ENCODE measurements around the gene RNF145. TPM values are rescaled to one million over a fixed set of nuclear protein-coding genes. Genes with fewer than 3 reads are reported as not detected.

RNF145 gene
- total and polyA plus RNA-seq, 4 donors, result 70.0 to 240 (median 177) TPM

DNA sequence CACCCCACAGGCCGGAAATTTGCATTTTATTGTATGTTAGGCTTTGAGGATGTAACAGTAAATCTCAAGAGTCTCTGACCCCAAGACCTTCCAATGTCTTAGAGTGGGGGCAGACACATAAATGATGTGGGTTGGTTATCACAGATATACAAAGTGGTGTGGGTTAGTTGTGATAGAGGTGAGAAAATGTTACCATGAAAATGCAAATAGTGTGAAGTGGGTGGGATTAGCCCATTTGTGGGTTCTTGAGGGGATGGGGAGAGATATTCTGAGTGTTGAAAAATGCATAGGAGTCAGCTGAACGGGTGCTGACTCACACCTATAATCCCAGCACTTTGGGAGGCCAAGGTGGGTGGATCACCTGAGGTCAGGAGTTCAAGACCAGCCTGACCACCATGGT is 7.9 kb upstream of the RNF145 start:
- DNase-seq, result no peak
- no peaks in the 10 kb centered on the region for H3K36me3 ChIP-seq (ENCODE audit: control insufficient read depth in 4 of 4, insufficient read depth in 4 of 4, low read length in 4 of 4)
- peaks cover 0 to 5% (median 0%) of the 10 kb centered on the region in 3 donors for H3K27me3 ChIP-seq (ENCODE audit: control insufficient read depth in 3 of 3, insufficient read depth in 3 of 3, low read length in 2 of 3)
- ATAC-seq (ENCODE audit: insufficient read depth, low FRiP score), result no peak
- H3K4me3 ChIP-seq, result no peak overlapping the region
- TF ChIP-seq, protein P1, sequence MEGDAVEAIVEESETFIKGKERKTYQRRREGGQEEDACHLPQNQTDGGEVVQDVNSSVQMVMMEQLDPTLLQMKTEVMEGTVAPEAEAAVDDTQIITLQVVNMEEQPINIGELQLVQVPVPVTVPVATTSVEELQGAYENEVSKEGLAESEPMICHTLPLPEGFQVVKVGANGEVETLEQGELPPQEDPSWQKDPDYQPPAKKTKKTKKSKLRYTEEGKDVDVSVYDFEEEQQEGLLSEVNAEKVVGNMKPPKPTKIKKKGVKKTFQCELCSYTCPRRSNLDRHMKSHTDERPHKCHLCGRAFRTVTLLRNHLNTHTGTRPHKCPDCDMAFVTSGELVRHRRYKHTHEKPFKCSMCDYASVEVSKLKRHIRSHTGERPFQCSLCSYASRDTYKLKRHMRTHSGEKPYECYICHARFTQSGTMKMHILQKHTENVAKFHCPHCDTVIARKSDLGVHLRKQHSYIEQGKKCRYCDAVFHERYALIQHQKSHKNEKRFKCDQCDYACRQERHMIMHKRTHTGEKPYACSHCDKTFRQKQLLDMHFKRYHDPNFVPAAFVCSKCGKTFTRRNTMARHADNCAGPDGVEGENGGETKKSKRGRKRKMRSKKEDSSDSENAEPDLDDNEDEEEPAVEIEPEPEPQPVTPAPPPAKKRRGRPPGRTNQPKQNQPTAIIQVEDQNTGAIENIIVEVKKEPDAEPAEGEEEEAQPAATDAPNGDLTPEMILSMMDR (IDR thresholded peaks at IDR 0.05; ENCODE audit: control extremely low read depth, extremely low read depth), result no peak
- H3K9ac ChIP-seq (ENCODE audit: insufficient read depth in 1 of 2, low read length in 2 of 2), result no peak overlapping the region
- H3K27ac ChIP-seq (ENCODE audit: low read depth in 1 of 2, low read length in 1 of 2), result no peak overlapping the region
- no peaks in the 10 kb centered on the region for H3K9me3 ChIP-seq (ENCODE audit: control insufficient read depth in 4 of 4, insufficient read depth in 3 of 4, low read length in 3 of 4)
- WGBS, 2 donors, result 88 to 98% methylated on average over 2 of the region's 2 CpGs
- H3K4me1 ChIP-seq (ENCODE audit: control insufficient read depth in 5 of 5, insufficient read depth in 5 of 5, low read length in 5 of 5), result peaks cover 0 to 5% (median under 1%) of the 10 kb centered on the region in 5 donors

DNA sequence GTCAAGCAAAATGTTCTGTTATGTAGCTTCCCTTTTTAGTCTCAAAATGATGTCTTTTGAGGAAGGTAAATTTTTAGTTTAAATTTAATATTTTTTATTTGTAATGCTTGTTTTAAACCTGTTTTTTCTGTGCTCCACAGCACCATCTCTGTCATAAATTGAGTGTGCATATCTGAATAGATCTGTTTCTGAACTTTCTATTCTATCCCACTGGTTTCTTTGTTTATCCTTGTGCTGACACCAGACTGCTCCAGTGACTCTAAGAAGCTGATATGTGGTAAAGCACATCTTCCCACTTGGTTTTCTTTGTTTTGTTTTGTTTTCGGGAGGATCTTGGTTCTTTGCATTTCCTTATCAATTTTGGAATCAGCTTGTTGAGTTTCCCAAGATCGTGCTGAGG is 7.1 kb upstream of the RNF145 start:
- H3K9me3 ChIP-seq (ENCODE audit: control insufficient read depth in 4 of 4, insufficient read depth in 3 of 4, low read length in 3 of 4), result no peaks in the 10 kb centered on the region
- H3K9ac ChIP-seq (ENCODE audit: insufficient read depth in 1 of 2, low read length in 2 of 2), result no peak overlapping the region
- H3K27me3 ChIP-seq (ENCODE audit: control insufficient read depth in 3 of 3, insufficient read depth in 3 of 3, low read length in 2 of 3), result peaks cover 0 to 5% (median 0%) of the 10 kb centered on the region in 3 donors
- peaks cover 0 to 6% (median 1%) of the 10 kb centered on the region in 5 donors for H3K4me1 ChIP-seq (ENCODE audit: control insufficient read depth in 5 of 5, insufficient read depth in 5 of 5, low read length in 5 of 5)
- H3K4me3 ChIP-seq, result no peak overlapping the region
- H3K27ac ChIP-seq (ENCODE audit: low read depth in 1 of 2, low read length in 1 of 2), result no peak overlapping the region
- TF ChIP-seq, protein P1 (IDR thresholded peaks at IDR 0.05; ENCODE audit: control extremely low read depth, extremely low read depth), result no peak
- 62 to 71% methylated on average over 2 of the region's 2 CpGs for WGBS, 2 donors
- DNase-seq, result no peak
- no peaks in the 10 kb centered on the region for H3K36me3 ChIP-seq (ENCODE audit: control insufficient read depth in 4 of 4, insufficient read depth in 4 of 4, low read length in 4 of 4)
- no peak for ATAC-seq (ENCODE audit: insufficient read depth, low FRiP score)

DNA sequence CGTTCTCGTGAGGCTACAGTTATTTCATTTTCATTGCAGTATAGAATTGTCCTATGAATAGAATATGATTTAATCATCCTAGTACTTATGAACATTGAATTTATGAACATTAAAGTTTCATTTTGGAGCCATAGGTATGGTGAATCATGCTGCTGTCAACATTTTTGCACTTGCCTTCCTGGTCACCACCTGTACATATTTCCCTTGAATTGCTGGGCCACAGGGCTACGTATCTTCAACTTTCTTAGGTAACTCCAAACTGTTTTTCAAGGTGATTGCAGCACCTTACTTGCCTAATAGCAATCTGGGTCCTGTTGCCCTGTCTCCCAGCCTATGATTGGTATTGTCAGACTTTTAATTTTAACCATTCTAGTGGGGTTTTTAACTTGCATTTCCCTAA is 6.5 kb upstream of the RNF145 start:
- Histone ChIP-seq H3K36me3 (ENCODE audit: control insufficient read depth in 4 of 4, insufficient read depth in 4 of 4, low read length in 4 of 4) (no peaks in the 10 kb centered on the region), H3K27me3 (ENCODE audit: control insufficient read depth in 3 of 3, insufficient read depth in 3 of 3, low read length in 2 of 3) (peaks cover 0 to 5% (median 0%) of the 10 kb centered on the region in 3 donors), H3K4me3 (no peak overlapping the region), H3K27ac (ENCODE audit: low read depth in 1 of 2, low read length in 1 of 2) (no peak overlapping the region), H3K9ac (ENCODE audit: insufficient read depth in 1 of 2, low read length in 2 of 2) (no peak overlapping the region), H3K9me3 (ENCODE audit: control insufficient read depth in 4 of 4, insufficient read depth in 3 of 4, low read length in 3 of 4) (no peaks in the 10 kb centered on the region), H3K4me1 (ENCODE audit: control insufficient read depth in 5 of 5, insufficient read depth in 5 of 5, low read length in 5 of 5) (peaks cover 0 to 6% (median 1%) of the 10 kb centered on the region in 5 donors)
- DNase-seq, result no peak
- 74 to 87% methylated on average over 3 of the region's 3 CpGs for whole genome bisulfite sequencing, 2 donors
- TF ChIP-seq, protein P1 (IDR thresholded peaks at IDR 0.05; ENCODE audit: control extremely low read depth, extremely low read depth), result no peak
- ATAC-seq (ENCODE audit: insufficient read depth, low FRiP score), result no peak
